Adipocyte (in vitro differentiated cells): ENCODE data around the gene FBLN1.

Source experiments
- DNase-seq: peaks from one replicate; pipeline ENCODE4 v3.0.0-alpha.2; 2015; ENCODE audit warnings: low read depth
- H3K27me3 ChIP-seq: replicated peaks from 2 replicates; pipeline ENCODE4 v1.7.0; 2013; ENCODE audit warnings: mild to moderate bottlenecking, low read length, moderate library complexity; ENCODE audit not compliant: control insufficient read depth, insufficient read depth
- H3K36me3 ChIP-seq: 2 replicates; pipeline ENCODE4 v1.7.0; 2013; ENCODE audit warnings: low read length, mild to moderate bottlenecking, moderate library complexity; ENCODE audit not compliant: control insufficient read depth, insufficient read depth, severe bottlenecking
- H3K4me1 ChIP-seq: 2 replicates; pipeline ENCODE4 v1.7.0; 2013; ENCODE audit warnings: mild to moderate bottlenecking, low read length, moderate library complexity; ENCODE audit not compliant: control insufficient read depth, insufficient read depth
- H3K4me3 ChIP-seq: 2 replicates; pipeline ENCODE4 v1.7.0; 2013; ENCODE audit warnings: mild to moderate bottlenecking, low read length, moderate library complexity
- H3K9ac ChIP-seq: 2 replicates; pipeline ENCODE4 v1.7.0; 2013; ENCODE audit warnings: mild to moderate bottlenecking, low read length, moderate library complexity
- H3K9me3 ChIP-seq: 2 replicates; pipeline ENCODE4 v1.7.0; 2013; ENCODE audit warnings: mild to moderate bottlenecking, low read length, moderate library complexity; ENCODE audit not compliant: control insufficient read depth

FBLN1 gene

DNA sequence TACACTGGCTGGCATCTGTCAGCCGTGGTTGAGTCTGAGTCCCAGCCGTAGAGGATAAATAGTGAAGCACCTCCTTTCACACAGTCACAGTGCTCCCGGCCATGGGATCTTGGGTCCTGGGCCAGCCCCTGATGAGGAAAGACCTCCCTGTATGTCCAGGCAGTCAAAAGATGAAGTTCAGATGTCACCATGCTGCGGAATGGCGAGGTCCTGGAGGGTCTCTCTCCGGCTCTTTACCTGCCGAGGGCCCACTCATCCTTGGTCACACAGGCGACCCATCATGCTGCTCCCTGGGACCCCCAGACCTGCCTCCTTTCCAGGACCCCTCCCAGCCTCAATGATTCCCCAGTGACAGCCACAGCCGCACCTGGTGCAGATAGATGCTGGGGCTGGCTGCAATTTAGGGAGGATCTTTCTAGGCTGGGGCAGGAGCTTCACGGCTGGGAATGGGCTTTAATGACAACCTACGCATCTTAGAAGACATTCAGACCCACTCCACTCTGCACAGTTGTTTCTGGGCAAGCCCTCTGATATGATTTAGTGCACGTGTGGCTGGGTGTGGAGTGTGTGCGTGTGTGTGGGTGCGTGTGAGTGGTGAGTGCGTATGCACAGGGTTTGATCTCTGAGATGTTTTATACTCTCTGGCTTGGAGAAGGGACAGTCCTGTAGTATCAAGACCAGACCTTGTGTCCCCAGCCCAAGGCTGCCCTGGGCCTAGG, 79.7 kb downstream of the FBLN1 start:
- Histone ChIP-seq H3K9ac (no peak overlapping the region), H3K4me1 (peaks cover 18% of the 10 kb centered on the region), H3K4me3 (no peak overlapping the region), H3K36me3 (peaks cover 6% of the 10 kb centered on the region), H3K9me3 (no peaks in the 10 kb centered on the region), H3K27me3 (no peaks in the 10 kb centered on the region)
- DNase-seq = no peak

DNA sequence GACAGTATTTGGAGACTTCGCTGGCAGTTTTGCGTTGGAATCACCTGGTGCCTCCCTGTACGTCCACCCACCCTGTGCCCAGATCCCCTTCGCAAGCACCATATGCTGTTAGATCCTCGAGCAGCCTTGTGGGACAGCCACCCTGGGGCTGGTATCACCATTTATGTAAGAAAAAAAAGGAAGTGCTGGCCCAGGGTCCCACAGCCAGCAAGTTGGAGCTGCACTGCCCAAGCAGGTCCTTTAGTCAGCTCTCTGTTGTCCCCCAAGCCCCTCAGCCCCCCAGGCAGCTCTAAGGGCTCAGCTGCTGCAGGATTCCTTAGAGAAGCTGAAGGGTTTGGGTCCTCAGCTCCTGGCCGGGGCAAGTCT, 80.3 kb downstream of the FBLN1 start:
- Histone ChIP-seq H3K27me3 (no peaks in the 10 kb centered on the region), H3K9ac (no peak overlapping the region), H3K4me3 (no peak overlapping the region), H3K9me3 (no peaks in the 10 kb centered on the region), H3K4me1 (peaks cover 18% of the 10 kb centered on the region), H3K36me3 (peaks cover 5% of the 10 kb centered on the region)
- DNase-seq = no peak

DNA sequence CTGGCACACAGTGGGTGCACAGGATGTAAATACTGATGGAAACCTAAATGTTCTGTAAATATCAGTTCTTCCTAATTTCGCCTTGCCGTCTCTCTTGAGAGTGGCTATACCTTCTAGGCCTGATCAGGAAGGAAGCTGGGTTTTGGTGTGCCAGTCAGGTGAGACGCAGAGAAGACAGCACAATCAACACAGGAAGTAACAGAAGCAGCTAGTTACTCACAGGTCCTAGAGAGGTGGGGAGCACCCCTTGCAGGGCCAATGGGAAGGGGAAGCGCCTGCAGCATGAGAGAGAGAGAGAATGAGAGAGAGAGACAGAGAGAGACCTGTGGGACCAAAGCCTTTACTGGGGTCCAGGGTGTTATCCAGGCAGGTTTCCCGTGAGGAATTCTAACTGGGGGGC, 80.8 kb downstream of the FBLN1 start:
- DNase-seq = no peak
- Histone ChIP-seq H3K4me3 (no peak overlapping the region), H3K9me3 (no peaks in the 10 kb centered on the region), H3K36me3 (peaks cover 5% of the 10 kb centered on the region), H3K27me3 (no peaks in the 10 kb centered on the region), H3K4me1 (peaks cover 18% of the 10 kb centered on the region), H3K9ac (peak overlapping the region; percentile 23)

DNA sequence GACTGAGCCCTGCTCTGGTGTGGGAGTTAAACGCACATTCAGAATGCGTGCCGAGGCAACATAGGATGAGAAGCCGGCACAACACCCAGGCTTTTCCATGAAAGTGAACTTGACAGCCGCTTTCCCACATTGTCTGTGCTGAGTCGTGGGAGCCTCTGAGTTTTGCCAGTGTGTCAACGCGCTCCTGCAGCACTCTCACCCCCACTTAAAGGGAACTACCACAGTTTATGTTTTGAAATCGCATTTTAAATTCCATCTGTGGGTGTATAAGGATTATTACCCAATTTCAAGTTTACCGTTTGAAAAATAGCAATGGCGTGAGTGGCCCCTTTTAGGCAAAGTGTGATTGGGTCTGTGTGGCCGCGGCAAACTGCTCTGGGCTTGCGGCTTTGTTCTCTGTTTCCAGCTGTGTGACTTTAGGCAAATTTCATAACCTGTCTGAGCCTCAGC, 81.5 kb downstream of the FBLN1 start:
- H3K36me3 ChIP-seq = peaks cover 5% of the 10 kb centered on the region
- no peak for DNase-seq
- peaks cover 18% of the 10 kb centered on the region for H3K4me1 ChIP-seq
- no peak overlapping the region for H3K4me3 ChIP-seq
- peak overlapping the region; percentile 23 for H3K9ac ChIP-seq
- no peaks in the 10 kb centered on the region for H3K9me3 ChIP-seq
- H3K27me3 ChIP-seq = no peaks in the 10 kb centered on the region

DNA sequence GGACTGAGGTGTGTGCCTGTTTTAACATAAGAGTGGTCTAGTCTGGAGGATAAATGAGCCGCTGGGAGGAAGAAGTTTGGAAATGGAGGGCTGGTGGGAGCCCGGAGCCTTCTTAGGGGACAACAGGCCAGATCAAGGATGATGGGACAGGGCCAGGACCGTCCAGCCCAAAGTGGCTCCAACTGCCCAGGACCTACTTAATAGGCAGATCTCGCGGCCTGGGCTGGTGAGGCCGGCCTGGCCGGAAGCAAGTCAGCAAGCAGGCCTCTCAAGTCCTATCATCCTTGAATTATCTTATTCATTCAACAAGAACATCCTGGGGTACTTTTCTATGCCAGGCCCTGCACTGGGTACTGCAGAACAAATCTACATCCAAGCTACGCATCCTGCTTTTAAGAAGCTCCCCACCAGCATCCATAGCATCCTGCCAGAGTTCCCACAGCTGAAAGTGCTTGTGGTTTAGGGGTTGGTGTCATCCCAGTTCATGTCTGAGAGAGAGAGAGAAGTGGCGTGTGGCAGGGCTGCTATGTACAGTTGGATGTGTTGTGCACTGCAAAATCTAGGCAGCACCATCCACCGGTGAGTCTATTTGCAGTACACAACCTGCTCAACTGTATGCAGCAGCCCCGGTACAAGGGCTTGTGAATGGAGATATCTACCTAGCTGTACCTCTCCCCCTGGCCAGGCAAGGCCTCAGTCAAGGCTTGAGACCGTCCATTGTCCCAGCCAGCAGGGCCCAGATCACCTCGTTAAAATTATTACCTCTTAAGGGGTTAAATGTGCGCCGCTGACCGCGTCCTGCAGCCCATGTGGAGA, 82.1 kb downstream of the FBLN1 start:
- no peak overlapping the region for H3K4me3 ChIP-seq
- no peaks in the 10 kb centered on the region for H3K9me3 ChIP-seq
- H3K4me1 ChIP-seq = peaks cover 18% of the 10 kb centered on the region
- H3K9ac ChIP-seq = no peak overlapping the region
- peaks cover 3% of the 10 kb centered on the region for H3K36me3 ChIP-seq
- no peak for DNase-seq
- H3K27me3 ChIP-seq = no peaks in the 10 kb centered on the region

DNA sequence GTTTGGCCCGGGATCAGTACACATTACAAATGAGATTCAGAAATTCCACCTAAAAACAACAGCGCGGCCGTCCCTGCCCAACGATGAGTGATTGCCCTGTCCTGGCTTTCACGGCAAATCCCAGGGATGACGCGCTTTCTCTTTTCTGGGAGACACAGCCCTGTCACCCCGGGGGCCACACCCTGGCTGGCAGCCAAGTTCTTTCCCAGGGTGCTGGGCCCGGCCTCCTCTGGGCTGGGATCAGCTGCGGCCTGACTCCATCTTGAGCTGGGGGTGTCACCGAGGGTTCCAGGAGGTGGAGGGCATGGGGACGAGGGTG, 82.7 kb downstream of the FBLN1 start:
- no peaks in the 10 kb centered on the region for H3K27me3 ChIP-seq
- H3K36me3 ChIP-seq = no peaks in the 10 kb centered on the region
- H3K4me3 ChIP-seq = no peak overlapping the region
- H3K9me3 ChIP-seq = no peaks in the 10 kb centered on the region
- H3K4me1 ChIP-seq = peaks cover 18% of the 10 kb centered on the region
- DNase-seq = no peak
- H3K9ac ChIP-seq = no peak overlapping the region

DNA sequence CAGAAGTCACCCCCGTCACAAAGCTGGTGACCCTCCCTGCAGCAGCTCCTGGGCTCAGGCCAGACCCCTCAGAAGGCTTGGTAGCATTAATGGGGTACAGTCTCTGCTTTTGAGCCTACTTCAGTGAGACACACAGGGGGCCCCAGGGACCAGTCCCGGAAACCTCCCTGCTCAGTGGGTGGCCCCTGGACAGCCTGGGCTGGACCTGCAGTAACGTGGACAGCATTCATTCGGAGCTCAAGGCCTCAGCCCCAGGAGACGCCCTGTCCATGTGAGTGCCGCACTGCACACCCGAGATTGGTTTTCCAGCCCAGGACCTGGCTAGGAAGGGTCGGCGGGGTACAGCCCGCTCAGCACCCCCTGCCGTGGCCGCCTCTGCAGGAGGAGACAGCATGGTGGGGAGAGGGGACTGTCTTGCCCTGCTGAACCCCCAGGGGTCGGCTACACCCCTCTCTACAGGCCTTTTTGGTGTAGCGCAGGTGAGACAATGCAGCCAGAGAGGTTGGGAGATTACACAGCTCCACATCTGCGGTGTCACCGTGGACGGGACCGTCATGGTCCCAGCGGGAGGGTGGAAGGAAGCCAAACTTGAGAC, 83.4 kb downstream of the FBLN1 start:
- no peak for DNase-seq
- Histone ChIP-seq H3K9ac (no peak overlapping the region), H3K27me3 (no peaks in the 10 kb centered on the region), H3K4me1 (peaks cover 18% of the 10 kb centered on the region), H3K36me3 (no peaks in the 10 kb centered on the region), H3K4me3 (no peak overlapping the region), H3K9me3 (no peaks in the 10 kb centered on the region)

DNA sequence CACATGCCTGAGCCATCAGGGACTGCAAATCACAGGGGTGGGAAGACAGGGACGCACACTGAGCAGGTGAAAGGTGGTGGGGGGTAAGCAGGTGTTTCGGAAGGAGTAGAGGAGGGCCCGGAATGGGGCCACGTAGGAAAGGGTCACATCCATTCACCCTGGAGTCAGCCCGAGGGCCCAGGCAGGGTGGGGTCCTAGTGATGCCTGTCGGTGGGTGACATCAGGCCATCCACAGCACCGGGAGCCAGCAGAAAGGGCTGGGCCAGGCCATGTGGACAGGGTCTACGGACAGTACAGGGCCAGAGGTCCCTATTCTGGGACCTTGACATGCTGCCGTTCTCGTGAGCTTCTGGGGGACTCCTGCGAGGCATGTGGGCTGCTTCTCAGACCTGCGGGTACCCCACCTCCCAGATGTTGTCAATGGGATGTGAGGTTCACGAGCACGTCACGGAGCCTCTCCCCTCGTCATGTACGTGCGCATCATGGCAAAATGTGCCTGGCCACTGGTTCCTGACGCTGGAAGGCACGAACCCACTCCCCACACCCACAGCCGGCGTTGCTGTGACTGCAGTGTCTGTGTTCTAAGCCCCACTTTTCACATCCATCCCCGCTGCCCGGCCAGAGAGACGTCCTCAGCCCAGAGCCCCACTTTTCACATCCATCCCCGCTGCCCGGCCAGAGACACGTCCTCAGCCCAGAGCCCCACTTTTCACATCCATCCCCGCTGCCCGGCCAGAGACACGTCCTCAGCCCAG, 84.1 kb downstream of the FBLN1 start:
- DNase-seq = no peak
- no peaks in the 10 kb centered on the region for H3K36me3 ChIP-seq
- no peak overlapping the region for H3K9ac ChIP-seq
- no peaks in the 10 kb centered on the region for H3K9me3 ChIP-seq
- H3K4me1 ChIP-seq = peaks cover 18% of the 10 kb centered on the region
- no peaks in the 10 kb centered on the region for H3K27me3 ChIP-seq
- no peak overlapping the region for H3K4me3 ChIP-seq

DNA sequence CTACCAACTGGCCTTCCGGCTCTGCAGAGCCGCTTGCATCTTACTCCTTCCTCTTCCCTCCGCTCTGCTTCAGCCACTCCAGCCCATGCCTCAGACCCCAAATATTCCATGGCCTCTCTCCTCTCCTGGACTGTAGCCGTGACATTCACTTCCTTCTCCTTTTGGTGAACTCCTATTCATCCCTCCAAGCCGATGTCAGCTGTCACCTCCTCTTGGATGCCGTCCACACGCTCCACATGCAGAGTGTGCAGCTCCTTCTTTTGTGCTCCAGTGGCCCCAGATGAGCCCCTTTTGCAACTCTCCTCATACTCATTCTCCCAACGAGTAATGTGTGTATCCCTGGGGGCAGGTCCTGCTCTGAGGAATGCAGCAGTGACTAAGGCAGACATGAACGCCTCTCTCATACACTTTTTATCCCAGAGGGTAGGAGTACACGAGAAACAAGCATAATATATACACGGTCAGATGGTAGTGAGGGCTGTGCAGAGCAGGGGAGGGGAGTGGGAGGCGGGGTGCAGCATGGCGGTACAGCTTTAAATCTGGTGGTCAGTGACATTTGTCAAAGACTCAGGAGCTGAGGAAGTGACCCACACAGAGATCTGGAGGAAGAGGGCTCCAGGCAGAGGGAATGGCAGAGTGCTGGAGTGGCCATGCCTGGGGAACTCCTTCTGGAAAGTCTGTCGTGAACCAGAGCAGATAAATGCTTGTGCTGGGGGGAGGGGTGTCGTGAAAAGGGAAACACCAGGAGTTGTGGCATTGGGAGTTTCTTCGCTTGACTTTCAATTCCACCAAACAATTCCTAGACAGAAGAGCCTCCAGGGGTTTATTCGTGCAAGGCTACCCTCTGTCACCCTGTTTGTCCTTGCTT, 85.2 kb downstream of the FBLN1 start:
- H3K36me3 ChIP-seq = peaks cover 2% of the 10 kb centered on the region
- no peak overlapping the region for H3K4me3 ChIP-seq
- H3K27me3 ChIP-seq = no peaks in the 10 kb centered on the region
- no peaks in the 10 kb centered on the region for H3K9me3 ChIP-seq
- peaks cover 18% of the 10 kb centered on the region for H3K4me1 ChIP-seq
- DNase-seq = no peak
- no peak overlapping the region for H3K9ac ChIP-seq

DNA sequence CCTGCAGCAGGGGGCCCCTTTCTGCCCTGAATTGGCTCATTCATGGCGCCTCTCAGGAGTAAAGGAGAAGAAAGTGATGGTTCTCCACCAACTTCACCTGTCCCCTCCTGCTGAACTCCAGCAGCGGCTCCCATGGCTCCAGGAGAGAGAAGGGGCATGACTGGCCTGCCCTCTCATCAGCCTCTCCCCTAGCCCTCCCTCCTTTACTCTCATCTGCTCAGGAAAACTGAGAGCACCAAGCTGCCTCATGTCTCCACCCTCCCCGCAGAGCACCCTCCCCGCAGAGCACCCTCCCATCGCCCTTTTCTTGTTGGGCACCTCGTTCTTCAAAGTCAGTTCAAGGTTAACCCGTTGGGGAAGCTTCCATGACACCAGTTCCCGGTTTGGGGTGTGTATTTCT, 86.9 kb downstream of the FBLN1 start:
- Histone ChIP-seq H3K4me1 (peaks cover 9% of the 10 kb centered on the region), H3K9me3 (no peaks in the 10 kb centered on the region), H3K9ac (no peak overlapping the region), H3K36me3 (peaks cover 11% of the 10 kb centered on the region), H3K4me3 (no peak overlapping the region), H3K27me3 (no peaks in the 10 kb centered on the region)
- no peak for DNase-seq
